Keratinocyte (primary cell): ENCODE results near the gene OR1F1.

Source experiments
- CTCF ChIP-seq, 3 experiments: IDR thresholded peaks in 1 of 3; conservative IDR thresholded peaks in 1 of 3; optimal IDR thresholded peaks in 1 of 3; 2 replicates in 2 of 3; 3 replicates in 1 of 3; pipeline versions ENCODE3 to v1.5.1; 2011; ENCODE audit warnings: low read length in 3 of 3, mild to moderate bottlenecking in 3 of 3, moderate library complexity in 2 of 3, control low read depth in 1 of 3, inconsistent platforms in 1 of 3; ENCODE audit not compliant: insufficient read depth in 2 of 3; ENCODE audit errors: extremely low read depth in 1 of 3
- EZH2 ChIP-seq: IDR thresholded peaks from one replicate; pipeline ENCODE4 v1.6.1; 2012; ENCODE audit warnings: inconsistent platforms, mild to moderate bottlenecking, low read length, moderate library complexity

- TF ChIP-seq CTCF (optimal IDR thresholded peaks at IDR 0.05 in 1 of 3, IDR thresholded peaks at IDR 0.05 in 1 of 3, conservative IDR thresholded peaks at IDR 0.05 in 1 of 3; ENCODE audit: extremely low read depth in 1 of 3, insufficient read depth in 2 of 3, low read length in 3 of 3), result no peak
- no peak for TF ChIP-seq EZH2
Observed at GRCh38 chr16:3171181-3171854, 16.7 kb upstream of the OR1F1 start.
